HG03097 (cell line): ENCODE data around the gene FYN.

Source experiments
- ATAC-seq: cut with Tn5 transposase; IDR thresholded peaks from one replicate; pipeline ENCODE4 v1.9.1; 2021; ENCODE audit not compliant: unreplicated experiment, low FRiP score

The FYN gene

DNA sequence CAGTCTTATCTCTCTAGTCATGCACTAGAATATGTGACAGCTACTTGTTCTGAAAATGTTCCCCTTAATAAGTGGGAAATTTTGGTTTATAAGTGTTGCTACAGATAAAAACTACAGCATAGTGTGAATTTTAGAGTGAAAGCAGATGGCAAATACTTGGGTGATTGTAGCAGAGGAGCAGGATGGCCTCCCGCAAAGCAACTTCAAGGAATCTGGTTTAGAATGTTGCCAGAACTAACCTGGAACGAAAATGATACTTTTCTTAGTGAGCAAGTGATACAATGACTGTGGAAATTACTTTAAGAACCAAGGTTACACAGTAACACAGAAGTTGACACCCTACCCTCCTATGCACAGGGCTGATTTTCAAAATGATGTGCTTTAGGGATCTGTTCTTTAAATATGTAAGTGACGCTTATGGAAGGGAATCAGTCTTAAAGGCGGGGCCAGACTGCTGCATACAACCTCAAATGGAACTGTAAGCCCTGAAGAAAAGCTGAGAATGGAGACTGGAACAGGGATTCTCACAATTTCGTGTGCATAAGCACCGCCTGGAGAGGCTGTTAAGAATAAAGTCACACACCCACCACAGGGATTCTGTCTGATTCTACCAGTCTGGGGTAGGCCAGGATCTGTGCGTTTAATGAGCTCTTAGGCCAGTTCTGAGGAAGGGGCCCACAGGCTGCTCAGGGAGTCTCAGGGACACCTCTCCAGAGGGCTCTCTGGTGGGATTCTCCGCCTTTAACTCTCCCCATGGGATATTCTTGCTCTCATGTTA, 97.9 kb downstream of the FYN start:
- no peak for ATAC-seq

DNA sequence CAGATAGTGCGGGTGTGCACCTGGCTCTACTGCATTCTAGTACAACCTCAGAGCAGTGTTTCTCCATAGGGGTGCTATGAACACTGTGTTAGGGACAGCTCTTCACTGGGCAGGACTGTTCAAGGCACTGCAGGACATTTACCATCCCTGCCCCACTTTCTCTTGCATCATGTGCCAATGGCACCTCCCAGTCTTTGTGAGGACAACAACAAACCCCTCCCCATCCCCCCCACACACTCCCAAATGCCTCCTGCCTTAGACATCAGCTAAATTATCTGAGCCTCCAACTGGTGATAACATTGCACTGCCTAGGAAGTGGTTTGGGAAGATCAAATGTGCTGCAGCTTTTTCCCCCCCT, 98.9 kb downstream of the FYN start:
- ATAC-seq = no peak

DNA sequence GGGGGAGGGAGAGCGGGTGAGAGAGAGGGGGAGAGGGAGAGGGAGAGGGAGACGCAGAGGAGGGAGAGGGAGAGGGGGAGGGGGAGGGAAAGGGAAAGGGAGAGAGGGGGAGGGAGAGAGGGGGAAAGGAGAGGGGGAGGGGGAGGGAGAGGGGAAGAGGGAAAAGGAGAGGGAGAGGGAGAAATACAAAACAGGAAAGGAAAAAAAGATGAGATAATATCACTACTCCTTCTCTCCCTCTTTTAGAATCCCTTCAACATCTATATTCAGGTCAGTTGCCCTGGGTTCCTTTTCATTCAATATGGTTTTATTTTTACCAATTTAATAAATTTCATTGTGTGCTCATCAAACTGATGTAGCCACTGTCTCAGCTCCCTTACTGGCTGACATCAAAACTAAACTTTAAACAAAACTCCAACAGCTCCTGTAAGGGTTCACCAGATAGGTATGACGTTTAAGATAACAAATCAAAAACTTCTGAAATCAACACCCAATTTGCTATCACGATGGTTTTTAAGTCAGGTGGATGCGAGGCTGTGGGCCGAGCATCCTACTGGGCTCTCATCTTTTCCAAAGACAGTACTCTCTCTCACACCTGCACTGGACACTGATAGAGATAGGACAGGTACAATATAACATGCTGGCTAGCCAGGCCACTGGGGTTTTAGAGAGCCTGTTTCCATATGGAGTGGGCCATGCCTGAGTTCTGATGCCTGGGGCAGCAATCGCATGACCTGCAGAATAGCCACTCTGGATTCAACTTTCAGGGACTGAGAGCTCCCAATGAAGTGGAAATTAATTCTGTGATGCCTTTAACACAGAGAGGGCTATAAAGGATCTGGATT, 99.5 kb downstream of the FYN start:
- no peak for ATAC-seq

DNA sequence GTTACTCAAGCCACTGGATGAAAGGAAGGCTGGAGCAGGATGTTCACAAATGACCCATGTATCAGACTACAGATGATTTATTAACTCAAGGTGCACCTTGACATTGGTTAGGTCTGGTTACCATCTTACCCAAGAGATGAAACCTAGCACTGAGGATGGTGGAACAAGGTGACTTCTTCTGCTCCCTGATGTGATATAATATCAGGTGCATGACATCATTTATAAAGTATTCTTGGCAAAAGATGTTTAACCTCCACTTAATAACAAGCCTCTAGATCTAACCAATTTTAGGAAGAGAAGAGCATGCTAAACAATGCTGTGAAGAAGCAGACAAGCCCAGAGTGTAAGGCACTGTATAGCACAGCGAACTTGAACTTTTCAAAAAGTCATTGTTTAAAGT, 100.9 kb downstream of the FYN start:
- no peak for ATAC-seq

DNA sequence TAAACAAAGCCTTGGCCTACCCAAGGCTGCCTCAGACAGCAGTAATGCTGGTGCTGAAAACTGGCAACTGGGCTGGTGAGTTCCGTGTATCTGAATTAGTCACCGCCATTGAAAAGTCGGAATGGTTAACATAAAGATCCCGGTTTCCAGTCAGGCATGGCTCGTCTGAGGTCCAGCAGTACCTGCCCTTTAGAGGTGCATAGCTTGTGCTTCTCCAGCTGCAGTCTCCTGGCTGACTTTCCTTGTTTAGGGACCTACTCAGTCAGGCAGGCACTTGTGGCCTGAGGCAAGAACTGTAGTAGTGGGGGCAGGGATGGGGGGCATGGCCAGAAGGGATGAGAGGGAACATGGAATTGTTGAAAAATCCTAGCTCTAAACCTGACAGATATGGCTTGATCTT, 101.6 kb downstream of the FYN start:
- no peak for ATAC-seq

DNA sequence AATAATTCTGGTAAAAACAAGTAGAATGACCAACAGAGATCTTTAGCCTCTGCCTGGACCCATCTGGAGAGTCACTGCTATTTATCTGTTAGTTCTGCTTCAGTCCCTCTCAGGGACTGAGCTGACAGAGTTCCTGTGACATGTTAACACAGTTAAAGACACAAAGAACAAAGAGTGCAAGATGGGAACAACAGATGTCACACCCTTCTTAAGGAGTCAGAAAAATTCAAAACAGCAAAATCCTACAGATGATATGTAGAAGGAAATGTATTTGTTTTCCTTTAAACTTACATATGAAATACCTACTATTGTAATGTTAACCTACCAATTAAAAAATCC, 102.2 kb downstream of the FYN start:
- no peak for ATAC-seq

DNA sequence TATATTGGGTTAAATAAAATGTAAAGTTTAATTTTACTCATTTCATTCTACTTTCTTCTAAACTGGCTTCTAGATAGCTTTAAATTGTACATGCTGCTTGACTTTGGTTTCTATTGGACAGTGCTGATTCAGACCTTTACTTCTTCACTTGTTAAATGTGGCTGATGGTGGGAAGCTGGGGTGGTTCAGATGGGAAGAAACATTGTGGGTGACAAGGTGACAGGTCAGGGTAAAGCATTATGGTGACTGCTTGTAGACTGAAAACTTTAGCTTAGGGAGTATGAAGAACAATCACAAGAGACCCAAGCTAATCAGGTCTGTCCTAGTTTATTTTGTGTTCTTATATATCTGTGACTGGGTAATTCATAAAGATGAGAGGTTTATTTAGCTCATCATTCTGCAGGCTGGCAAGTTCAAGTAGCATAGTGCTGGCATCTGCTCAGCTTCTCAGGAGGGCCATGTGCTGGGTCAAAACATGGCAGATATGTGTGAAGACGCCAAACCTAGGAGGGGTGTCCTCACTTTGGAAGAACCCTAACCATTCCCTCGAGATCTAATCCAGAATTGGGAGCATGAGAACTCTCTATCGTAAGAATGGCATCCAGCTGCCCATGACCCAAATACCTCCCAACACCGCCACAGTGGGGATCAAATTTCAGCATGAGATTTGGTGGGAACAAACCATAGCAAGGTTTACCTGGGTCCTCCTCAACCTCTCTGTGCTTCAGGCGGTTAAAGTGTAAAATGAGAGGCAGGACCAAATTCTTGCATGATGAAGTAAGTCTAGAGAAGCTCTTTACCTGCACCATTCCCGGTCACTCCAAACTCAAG, 102.8 kb downstream of the FYN start:
- no peak for ATAC-seq

DNA sequence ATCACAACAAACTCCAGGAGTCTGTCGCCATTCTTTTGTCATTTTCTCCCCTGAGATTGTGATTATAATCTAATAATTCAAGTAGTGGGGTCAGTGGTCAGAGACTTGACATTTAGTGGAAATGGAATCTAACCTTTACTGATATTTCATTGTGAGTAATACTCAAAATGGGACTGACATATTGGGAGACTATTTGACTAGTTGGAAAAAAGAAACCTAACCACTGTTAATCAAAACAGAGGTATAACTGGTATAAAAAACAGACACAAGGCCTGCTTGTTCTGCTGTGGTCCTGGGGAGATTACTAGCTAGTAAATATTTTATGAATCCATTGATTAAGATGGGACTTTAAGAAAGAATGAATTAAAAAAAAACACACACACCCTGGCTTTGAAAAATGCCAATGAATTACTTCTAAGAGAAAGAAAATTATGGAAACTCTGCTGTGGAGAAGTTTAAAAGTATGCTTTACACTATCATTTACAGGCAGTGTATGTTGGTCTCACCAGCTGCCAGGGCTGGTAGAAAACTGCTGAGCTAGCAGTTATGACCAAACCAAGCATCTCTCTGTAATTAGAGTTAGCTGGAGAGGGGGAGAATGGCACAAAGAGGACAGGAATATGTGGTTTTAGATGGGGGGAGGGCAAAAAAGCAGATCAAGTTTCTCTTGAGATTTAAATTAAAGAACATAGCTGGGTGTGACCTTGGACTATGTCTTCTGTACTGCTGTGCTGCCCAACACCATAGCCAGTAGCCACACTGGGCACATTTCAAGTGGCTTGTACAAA, 103.7 kb downstream of the FYN start:
- ATAC-seq = no peak

DNA sequence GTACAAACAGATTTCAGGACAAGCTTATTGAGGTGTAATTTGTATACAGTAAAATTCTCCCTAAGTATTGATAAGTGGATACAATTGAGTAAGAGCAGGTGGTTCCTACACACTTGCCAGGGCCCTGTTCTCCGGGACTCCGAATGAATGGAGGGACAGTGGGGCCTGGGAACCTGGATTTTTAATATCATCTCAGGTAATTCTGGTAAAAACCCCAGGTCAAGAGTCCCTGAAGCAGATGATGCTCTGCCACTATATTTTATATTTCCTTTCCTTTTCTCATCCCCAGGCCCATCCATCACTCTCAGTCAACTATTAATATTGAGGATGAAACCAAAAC, 104.9 kb downstream of the FYN start:
- no peak for ATAC-seq

DNA sequence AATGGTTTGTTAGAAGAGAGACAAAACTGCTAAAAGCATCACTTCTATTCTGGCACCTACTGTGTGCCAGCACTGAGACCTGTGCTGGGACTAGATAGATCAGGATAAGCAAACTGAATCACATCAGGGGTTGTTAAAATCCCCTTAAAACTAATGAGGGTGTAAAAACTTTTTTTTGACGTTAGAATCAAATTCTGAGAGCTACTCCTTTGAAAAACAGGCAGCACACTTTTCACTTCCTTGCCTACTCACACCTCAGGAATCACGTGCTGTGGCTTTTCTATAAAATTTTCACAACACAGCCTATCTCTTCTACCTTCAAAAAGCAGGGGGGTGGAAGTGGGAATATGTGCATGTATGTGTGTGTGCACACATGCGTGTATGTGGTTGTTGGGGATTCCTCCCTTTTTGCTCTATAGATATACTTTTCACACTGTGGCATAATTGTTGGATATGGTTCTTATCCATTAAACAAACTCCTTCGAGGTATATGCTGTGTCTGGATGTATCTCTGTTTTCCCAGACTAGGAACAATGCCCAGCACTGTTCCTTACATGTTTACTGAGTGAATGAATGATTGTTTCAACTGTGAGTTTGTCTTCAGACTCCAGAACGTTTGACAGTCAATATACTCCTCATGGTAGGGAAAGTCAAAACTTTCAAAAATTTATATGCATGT, 105.4 kb downstream of the FYN start:
- ATAC-seq = no peak

DNA sequence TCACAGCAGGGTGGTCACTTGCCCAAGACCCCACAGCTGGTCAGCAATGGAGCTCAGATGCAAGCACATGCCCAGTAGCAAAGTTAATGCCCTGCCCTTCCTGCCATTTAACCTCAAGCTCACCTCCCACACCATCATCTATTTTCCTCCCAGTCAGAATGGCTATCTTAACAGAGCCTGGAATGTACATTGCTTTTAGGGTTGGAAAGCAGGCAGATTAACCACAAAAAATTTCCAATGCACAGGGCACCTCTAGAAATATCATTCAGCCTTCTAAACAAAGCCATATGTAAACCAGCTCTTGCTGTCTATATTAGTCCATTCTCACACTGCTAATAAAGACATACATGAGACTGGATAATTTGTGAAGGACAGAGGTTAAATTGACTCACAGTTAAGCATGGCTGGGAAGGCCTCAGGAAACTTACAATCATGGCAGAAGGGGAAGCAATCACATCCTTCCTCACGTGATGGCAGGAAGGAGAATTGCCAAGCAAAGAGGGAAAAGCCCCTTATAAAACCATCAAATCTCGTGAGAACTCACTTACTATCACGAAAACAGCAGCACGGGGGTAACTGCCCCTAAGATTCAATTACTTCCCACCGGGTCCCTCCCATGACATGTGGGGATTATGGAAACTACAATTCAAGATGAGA, 106.9 kb downstream of the FYN start:
- no peak for ATAC-seq

DNA sequence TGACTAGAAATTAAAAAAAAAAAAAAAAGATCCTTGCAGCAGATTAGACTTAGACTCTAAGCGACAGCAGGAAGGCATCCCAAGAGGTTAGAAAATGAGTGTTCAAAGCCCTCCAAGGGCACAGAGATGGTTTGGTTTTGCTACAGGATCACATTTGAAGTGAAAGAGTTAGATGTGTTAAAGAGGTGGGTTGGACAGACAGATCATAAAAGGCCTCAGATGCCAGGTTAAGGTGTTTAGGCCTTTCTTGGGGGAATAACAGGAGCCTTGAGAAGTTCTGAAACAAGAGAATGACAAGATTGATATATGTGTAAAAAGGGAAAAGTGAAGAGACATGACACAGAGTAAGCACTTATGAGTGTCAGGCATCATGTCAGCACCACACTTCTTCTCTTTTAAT, 107.5 kb downstream of the FYN start:
- no peak for ATAC-seq

DNA sequence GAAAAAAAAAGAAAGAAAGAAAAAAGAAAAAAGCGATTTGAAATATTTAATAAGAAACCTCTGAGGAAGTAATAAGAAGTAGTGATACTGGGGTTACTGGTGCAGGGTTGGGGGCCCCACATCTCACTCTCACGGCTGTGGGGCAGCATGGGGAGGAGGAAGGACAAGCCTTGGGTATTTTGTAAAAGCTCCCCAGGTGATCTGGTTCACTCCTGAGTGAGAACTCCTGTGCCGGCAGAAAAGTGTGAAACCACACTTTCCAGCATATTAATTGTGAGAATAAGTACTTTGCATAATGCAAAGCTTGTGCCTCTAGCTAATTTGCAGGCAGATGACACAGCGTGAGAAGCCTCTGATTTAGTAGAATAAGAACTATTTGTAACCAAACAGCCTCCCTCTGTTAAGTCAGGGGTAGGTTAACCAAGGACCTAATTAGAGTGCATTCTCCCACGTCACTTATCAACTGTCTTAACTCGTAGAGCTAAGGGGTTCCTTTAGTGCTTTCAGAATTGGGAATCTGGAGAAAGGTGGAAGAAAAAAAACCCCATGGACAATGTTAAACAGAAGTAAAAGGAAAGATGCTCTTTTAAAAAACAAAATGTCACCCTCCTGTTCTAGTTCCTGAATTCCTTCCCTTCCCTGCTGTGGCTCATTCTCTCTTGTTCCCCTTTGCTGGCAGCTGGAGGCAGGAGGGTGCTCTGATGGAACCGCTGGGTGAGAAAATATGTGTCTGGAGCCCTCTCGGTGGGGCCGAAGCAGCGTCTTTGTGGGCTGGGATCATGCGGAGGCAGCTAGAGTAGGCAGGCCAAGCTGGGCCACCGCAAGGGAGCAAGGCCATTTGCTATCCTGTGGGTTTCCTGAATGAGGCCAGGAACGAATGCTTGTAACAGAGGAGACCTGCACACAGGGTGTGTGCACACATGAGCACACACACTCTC, 108.7 kb downstream of the FYN start:
- ATAC-seq = peak; percentile 69

DNA sequence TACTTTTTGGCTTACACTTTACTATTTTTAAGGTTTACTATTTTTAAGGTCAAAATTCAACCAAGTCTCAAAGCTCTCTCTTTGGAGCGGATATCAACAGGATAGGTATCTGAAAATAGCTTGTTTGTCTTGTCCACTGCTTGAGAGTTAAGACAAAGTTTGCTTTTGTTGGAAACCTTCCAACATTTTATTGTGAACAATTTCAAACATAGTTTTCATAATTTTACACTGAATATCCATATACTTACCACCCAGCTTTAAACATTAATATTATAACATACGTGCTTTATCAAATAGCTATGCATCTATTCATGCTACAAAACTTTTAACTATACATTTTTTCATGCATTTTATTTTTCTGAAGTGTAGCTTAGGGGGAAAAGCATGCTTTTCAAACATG, 109.9 kb downstream of the FYN start:
- ATAC-seq = no peak

DNA sequence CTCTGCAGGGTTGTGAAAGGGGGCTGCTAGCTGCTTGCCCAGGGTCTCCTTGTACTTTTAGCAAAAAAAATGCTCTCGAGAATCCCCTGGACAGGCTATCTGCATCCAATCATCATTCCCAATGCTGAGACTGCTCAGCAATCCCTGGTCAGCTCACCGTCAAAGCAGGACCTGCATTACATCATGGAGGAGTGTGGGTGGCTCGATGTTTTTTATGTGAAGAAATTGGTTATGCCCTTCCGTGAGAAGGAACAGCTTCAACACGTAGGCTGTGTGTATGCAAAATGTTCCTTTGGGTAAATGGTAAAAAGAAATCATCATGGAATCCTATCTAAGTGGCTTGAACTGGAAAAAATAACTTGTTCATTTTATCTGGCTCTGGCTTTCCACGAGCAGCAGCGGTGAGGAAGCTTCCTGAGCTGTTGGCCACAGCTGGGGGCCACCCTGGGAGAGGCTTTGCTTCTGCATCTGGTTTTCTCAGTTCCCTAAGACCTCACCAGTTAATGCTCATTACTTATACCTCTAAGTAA, 111.4 kb downstream of the FYN start:
- no peak for ATAC-seq

DNA sequence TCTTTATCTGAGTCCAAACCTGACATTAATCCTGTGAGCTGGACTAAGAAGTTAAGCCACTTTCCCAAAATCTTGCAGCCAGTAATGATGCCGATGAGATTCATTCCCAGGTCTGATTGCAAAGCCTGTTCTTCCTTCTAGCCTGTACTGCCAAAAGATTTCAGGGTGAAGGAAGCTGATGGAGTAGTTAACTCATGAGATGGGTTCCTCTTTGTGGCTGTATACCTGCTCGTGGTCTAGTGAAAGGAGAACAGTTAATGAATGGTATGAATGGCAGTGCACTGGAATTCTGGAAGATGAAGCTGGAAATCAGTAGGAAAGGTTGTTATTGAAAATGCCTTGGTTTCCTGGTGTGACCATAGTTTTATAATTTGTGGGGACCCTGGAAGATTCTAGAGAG, 112.0 kb downstream of the FYN start:
- no peak for ATAC-seq

DNA sequence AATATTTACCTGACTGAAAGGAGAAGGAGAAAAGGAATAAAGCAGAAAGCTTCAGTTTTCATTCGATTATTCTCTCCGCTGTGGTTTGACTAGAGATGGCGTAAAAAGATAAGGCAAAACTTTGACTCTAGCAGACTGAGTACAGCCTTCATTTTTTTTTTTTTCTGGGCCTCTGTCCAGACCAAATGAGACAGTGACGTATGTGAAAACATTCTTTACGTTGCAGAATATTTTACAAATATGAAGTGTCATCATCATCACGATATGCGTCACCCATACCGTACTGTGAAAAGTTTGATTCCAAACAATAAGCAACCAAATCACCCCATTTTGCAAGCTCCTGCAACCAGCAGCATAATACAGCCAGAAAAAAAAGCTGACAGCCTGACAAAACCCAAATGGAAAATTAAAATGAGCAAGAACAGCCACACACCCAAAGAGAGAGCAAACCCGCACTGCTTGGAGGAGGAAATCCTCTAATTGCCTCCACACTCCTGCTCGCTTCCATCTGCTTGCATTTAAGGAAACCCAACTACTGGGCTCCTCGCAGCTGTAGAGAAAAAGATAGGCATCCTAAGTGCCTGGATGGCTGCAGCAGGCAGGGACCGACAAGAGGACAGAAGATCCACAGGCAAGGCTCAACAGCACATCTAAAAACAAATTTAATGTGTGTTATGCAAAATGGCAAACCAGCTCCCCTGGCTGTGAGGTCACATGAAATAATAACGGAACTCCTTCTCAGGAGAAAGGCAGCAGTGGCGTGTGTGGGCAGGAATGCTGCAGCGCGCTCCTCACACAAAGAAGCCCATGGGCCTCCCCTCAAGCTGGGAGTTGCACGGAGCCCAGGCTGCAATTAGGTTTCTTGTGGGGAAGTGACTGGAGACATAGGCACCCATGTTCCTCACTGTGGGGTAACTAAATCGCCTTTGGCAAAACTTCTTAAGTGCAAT, 113.1 kb downstream of the FYN start:
- no peak for ATAC-seq
